Caco-2 (cell line): Measurements from ENCODE around the gene CD151. TPM values are rescaled to one million over a fixed set of nuclear protein-coding genes. Genes with fewer than 3 reads are reported as not detected.

Experiments used
- BruUV-seq: library from RNA; stranded (reverse); fragments of 400-500 nt; replicated peaks from 2 replicates; lab custom pipeline; 2021; lab: Mats Ljungman, UMichigan
- CTCF ChIA-PET: fragments of 300-600 bp; sonication (Branson Sonifier 250); formaldehyde crosslinking; loops from one replicate; lab custom pipeline; 2022; ENCODE audit warnings: antibody characterized with exemption; lab: Charles Lee
- POLR2A ChIA-PET: fragments of 300-600 bp; sonication (Branson Sonifier 250); formaldehyde crosslinking; loops from one replicate; lab custom pipeline; 2022; ENCODE audit warnings: antibody characterized with exemption; lab: Charles Lee
- DNase-seq, 2 experiments: peaks; one replicate each; pipeline versions ENCODE4 v3.0.0 to v3.0.0-alpha.2; 2020 to 2022
- H3K27me3 ChIP-seq: replicated peaks from 2 replicates; pipeline ENCODE4 v1.6.0; 2011; ENCODE audit warnings: low read length; ENCODE audit not compliant: control insufficient read depth, insufficient read depth
- H3K36me3 ChIP-seq: 2 replicates; pipeline ENCODE4 v1.5.1; 2011; ENCODE audit warnings: low read length; ENCODE audit not compliant: control insufficient read depth, insufficient read depth
- H3K4me1 ChIP-seq: fragments of 250-450 bp; sonication (Bioruptor Pico); 2 replicates; pipeline ENCODE4 v1.5.1; 2020; ENCODE audit warnings: mild to moderate bottlenecking
- H3K4me3 ChIP-seq: 2 replicates; pipeline ENCODE4 v1.5.1; 2011; ENCODE audit warnings: low read depth, mild to moderate bottlenecking, control low read depth, low read length
- H3K9me3 ChIP-seq: fragments of 250-450 bp; sonication (Bioruptor Pico); 2 replicates; pipeline ENCODE4 v1.5.1; 2020; ENCODE audit warnings: mild to moderate bottlenecking, moderate library complexity
- H3K27ac Mint-ChIP-seq: one replicate; pipeline ENCODE4 v1.8.0; 2022; ENCODE audit warnings: mixed read lengths; ENCODE audit not compliant: unreplicated experiment
- H3K27me3 Mint-ChIP-seq: one replicate; pipeline ENCODE4 v1.8.0; 2022; ENCODE audit warnings: mixed read lengths; ENCODE audit not compliant: insufficient read depth, unreplicated experiment
- H3K36me3 Mint-ChIP-seq: one replicate; pipeline ENCODE4 v1.8.0; 2022; ENCODE audit warnings: mild to moderate bottlenecking, mixed read lengths; ENCODE audit not compliant: insufficient read depth, unreplicated experiment
- H3K4me1 Mint-ChIP-seq: one replicate; pipeline ENCODE4 v1.8.0; 2022; ENCODE audit warnings: low read depth, mixed read lengths; ENCODE audit not compliant: unreplicated experiment
- H3K4me3 Mint-ChIP-seq: one replicate; pipeline ENCODE4 v1.8.0; 2022; ENCODE audit warnings: mild to moderate bottlenecking, moderate library complexity, mixed read lengths; ENCODE audit not compliant: unreplicated experiment
- H3K9me3 Mint-ChIP-seq: one replicate; pipeline ENCODE4 v1.8.0; 2022; ENCODE audit warnings: mixed read lengths; ENCODE audit not compliant: unreplicated experiment
- CTCF ChIP-seq, 2 experiments: fragments of 200-600 bp in 1 of 2; IDR thresholded peaks; 1 replicate in 1 of 2; 2 replicates in 1 of 2; pipeline versions ENCODE4 v1.5.1 to v1.8.0; 2011 to 2022; ENCODE audit warnings: antibody characterized with exemption in 1 of 2, control low read depth in 1 of 2, inconsistent platforms in 1 of 2, low read depth in 1 of 2, low read length in 1 of 2, mild to moderate bottlenecking in 1 of 2, moderate library complexity in 1 of 2; ENCODE audit not compliant: insufficient read depth in 1 of 2, severe bottlenecking in 1 of 2, unreplicated experiment in 1 of 2
- intact Hi-C: fragments of 100-400 bp; cut with micrococcal nuclease; formaldehyde crosslinking; loops from one replicate; pipeline ENCODE4 v1.10.0; 2022; ENCODE audit not compliant: unreplicated experiment
- total RNA-seq: library from RNA; stranded (reverse); gene quantifications from 2 replicates; pipeline ENCODE4 v1.2.3, GENCODE V29; 2022

Gene CD151
- total RNA-seq, 1 experiment from 2014 or later: 268 TPM

DNA sequence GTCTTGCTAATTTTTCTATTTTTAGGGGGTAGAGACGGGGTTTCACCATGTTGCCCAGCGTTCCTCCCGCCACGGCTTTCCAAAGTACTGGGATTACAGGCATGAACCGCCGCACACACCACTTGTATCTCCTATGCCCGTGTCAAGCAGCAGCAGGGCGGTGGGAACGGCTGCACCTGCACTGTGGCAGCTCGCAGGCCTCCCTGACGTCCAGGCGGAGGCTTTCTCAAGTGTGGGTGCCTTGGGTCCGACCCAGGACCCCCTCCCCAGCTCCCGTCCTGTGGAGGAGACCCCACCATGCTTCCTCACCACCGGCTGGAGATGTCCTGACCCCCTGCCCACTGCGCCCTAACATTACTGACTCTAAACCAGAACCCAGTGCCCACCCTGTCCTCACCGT lies 35.6 kb downstream of the CD151 start:
- POLR2A ChIA-PET: no interaction called here
- no peaks in the 10 kb centered on the region for H3K27me3 Mint-ChIP-seq
- no peak for TF ChIP-seq CTCF (IDR thresholded peaks at IDR 0.05; ENCODE audit: insufficient read depth in 1 of 2, low read depth in 1 of 2, low read length in 1 of 2, severe bottlenecking in 1 of 2, unreplicated experiment in 1 of 2)
- H3K4me1 Mint-ChIP-seq: no peaks in the 10 kb centered on the region
- H3K9me3 Mint-ChIP-seq: no peaks in the 10 kb centered on the region
- H3K36me3 Mint-ChIP-seq: peaks cover 93% of the 10 kb centered on the region
- H3K27ac Mint-ChIP-seq: no peak overlapping the region
- no peak for DNase-seq
- H3K36me3 ChIP-seq: no peaks in the 10 kb centered on the region; the same call in 1 of the 2 replicates
- no peak overlapping the region for H3K4me3 ChIP-seq
- intact Hi-C loops: no loop called here
- no peaks in the 10 kb centered on the region for H3K27me3 ChIP-seq
- H3K4me3 Mint-ChIP-seq: no peak overlapping the region
- no peaks in the 10 kb centered on the region for H3K9me3 ChIP-seq
- CTCF ChIA-PET: no interaction called here
- no peaks in the 10 kb centered on the region for H3K4me1 ChIP-seq
- TSS peak; percentile 30 for BruUV-seq

- H3K4me1 Mint-ChIP-seq: no peaks in the 10 kb centered on the region
Measured at GRCh38 chr11:868802-869201, 36.0 kb downstream of the CD151 start.

DNA sequence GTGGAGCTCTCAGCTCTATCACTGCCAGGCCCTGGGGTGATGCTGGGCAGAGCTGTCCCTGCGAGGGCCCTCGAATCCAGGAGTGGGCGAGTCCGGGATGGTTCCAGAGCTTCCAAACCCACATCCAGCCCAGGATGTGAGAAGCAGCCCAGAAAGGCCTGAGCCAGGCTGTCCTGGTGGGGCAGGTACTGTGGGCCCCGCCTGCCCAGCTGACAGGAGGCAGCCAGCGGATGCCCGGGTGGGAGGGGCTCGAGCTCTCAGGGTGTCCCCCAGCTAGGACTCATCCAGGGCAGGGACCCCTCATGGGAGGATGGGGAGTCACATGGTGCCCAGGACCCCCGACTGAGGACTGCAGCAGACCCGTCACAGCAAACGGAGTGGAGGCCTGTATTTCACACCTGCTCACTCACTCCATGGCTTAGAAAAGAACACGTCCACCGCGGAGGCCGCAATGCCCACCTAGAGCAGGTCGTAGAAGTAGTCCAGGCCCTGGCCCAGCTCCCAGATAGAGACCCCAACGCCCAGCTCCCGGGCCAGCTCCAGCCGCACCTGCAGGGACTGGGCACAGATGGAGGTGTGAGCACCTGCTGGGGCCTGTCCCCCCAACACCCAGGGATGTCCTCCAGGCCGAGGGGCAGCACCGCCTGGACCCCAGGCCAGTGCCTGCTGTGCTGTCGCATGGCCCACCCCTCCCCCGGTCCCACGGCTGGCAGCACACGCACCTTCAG lies 36.8 kb downstream of the CD151 start:
- no peaks in the 10 kb centered on the region; the same call in 1 of the 2 replicates for H3K36me3 ChIP-seq
- Mint-ChIP-seq H3K9me3 (no peaks in the 10 kb centered on the region), H3K4me1 (no peaks in the 10 kb centered on the region), H3K36me3 (peaks cover 88% of the 10 kb centered on the region), H3K4me3 (no peak overlapping the region), H3K27ac (no peak overlapping the region), H3K27me3 (no peaks in the 10 kb centered on the region)
- POLR2A ChIA-PET: no interaction called here
- TF ChIP-seq CTCF (IDR thresholded peaks at IDR 0.05; ENCODE audit: insufficient read depth in 1 of 2, low read depth in 1 of 2, low read length in 1 of 2, severe bottlenecking in 1 of 2, unreplicated experiment in 1 of 2): no peak
- intact Hi-C loops: no loop called here
- H3K27me3 ChIP-seq: no peaks in the 10 kb centered on the region
- H3K4me1 ChIP-seq: no peaks in the 10 kb centered on the region
- no peaks in the 10 kb centered on the region for H3K9me3 ChIP-seq
- BruUV-seq: no TSS peak
- no peak overlapping the region for H3K4me3 ChIP-seq
- no peak for DNase-seq
- CTCF ChIA-PET: interaction anchor here (1.0 to 1.4 kb wide), 4 partner anchors 21 to 182 kb away, joined by 3 to 13 read pairs (median 4); no protein-coding TSS in a partner anchor

More at GRCh38 chr11:868802-869201, 36.0 kb downstream of the CD151 start:
- Histone ChIP-seq H3K9me3 (no peaks in the 10 kb centered on the region), H3K4me3 (no peak overlapping the region), H3K27me3 (no peaks in the 10 kb centered on the region), H3K36me3 (no peaks in the 10 kb centered on the region; the same call in 1 of the 2 replicates), H3K4me1 (no peaks in the 10 kb centered on the region)
- Mint-ChIP-seq H3K4me3 (no peak overlapping the region), H3K36me3 (peaks cover 93% of the 10 kb centered on the region), H3K9me3 (no peaks in the 10 kb centered on the region), H3K27me3 (no peaks in the 10 kb centered on the region), H3K27ac (no peak overlapping the region)
- DNase-seq: no peak
- TF ChIP-seq CTCF (IDR thresholded peaks at IDR 0.05; ENCODE audit: insufficient read depth in 1 of 2, low read depth in 1 of 2, low read length in 1 of 2, severe bottlenecking in 1 of 2, unreplicated experiment in 1 of 2): no peak
- BruUV-seq: no TSS peak
- POLR2A ChIA-PET: no interaction called here
- intact Hi-C loops: no loop called here
- CTCF ChIA-PET: no interaction called here
